GM12875 (cell line): Measurements from ENCODE around the gene WNT11.

Experiments
- H3K4me3 ChIP-seq: one replicate; pipeline ENCODE4 v1.5.1; 2011; ENCODE audit warnings: low read depth, low read length, control low read depth
- TF ChIP-seq, protein P1 (sequence below): IDR thresholded peaks from 2 replicates; pipeline ENCODE4 v1.5.1; 2011; ENCODE audit warnings: low read depth, mild to moderate bottlenecking, control low read depth, inconsistent platforms, low read length, moderate library complexity, borderline replicate concordance; ENCODE audit not compliant: insufficient read depth

Gene WNT11

DNA sequence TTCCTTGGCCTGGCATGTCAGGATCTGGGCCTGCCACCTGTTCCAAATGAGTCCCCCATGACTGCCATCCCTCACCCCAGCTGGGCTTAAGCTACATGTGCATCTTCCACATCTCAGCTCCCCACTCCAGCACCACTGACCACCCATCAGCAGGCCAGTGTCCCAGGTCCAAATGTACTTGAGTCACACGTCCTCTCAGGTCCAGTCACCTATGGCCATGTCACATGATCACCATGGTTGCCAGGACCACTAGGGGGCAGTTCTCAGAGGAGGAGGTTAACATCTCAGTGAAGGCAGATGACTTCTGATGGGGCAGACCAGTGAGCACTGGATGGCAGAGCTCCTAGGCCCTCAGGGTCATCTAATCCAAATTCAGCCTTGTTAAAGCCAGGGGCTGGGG is 41.9 kb upstream of the WNT11 start:
- no peak overlapping the region for H3K4me3 ChIP-seq

DNA sequence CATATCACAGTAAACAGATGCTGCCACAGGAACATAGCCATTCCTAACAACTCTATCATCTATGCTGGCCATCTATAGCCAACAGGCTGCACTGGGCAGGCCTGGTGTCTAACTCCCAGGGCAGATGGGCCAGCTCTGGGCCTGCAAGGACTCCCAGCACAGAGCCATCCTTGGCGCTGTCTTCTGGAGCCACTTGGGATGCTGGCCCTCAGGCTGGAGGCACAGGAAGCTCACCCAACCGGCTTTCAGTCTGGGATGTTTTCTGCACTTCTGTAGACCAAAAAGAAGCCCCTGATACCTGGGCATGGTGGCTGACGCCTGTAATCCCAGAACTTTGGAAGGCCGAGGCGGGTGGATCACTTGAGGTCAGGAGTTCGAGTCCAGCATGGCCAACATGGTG is 40.8 kb upstream of the WNT11 start:
- H3K4me3 ChIP-seq = no peak overlapping the region
- TF ChIP-seq, protein P1, sequence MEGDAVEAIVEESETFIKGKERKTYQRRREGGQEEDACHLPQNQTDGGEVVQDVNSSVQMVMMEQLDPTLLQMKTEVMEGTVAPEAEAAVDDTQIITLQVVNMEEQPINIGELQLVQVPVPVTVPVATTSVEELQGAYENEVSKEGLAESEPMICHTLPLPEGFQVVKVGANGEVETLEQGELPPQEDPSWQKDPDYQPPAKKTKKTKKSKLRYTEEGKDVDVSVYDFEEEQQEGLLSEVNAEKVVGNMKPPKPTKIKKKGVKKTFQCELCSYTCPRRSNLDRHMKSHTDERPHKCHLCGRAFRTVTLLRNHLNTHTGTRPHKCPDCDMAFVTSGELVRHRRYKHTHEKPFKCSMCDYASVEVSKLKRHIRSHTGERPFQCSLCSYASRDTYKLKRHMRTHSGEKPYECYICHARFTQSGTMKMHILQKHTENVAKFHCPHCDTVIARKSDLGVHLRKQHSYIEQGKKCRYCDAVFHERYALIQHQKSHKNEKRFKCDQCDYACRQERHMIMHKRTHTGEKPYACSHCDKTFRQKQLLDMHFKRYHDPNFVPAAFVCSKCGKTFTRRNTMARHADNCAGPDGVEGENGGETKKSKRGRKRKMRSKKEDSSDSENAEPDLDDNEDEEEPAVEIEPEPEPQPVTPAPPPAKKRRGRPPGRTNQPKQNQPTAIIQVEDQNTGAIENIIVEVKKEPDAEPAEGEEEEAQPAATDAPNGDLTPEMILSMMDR = no peak

More for the DNA sequence above, 41.9 kb upstream of the WNT11 start:
- TF ChIP-seq, protein P1 = peak; percentile 49; the same call in 1 of the 2 replicates

DNA sequence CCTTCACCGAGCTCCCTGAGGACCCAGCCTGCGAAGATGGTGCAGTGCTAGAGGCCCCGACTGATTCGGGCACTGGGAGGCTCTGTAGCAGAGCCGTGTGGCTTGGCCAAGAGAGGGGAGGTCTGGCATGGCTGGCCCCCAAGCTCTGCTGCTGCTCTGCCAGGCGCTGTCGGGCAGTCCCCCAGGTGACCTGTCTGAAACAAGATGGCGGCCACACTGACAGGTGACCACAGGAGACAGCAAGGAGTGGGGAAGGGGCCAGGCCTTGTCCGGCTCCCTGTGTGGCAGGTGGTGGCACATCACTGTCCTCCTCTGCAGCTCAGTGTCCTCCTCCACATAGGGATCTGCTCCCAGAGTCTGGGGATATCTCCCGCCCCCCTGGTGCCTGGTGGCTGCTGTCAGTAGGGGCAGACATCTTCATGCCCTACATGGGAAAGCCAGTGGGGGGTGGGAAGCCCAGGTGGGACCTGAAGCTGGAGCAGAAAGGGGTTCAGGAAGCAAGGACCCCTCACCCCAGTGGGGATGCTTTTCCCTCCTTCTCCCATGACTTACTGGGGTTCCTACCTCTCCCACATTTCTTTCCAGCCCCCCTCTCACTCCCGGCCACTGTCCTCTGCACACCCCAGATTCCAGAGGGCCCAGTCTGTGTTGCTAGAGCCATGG is 40.1 kb upstream of the WNT11 start:
- TF ChIP-seq, protein P1 = no peak
- no peak overlapping the region for H3K4me3 ChIP-seq

DNA sequence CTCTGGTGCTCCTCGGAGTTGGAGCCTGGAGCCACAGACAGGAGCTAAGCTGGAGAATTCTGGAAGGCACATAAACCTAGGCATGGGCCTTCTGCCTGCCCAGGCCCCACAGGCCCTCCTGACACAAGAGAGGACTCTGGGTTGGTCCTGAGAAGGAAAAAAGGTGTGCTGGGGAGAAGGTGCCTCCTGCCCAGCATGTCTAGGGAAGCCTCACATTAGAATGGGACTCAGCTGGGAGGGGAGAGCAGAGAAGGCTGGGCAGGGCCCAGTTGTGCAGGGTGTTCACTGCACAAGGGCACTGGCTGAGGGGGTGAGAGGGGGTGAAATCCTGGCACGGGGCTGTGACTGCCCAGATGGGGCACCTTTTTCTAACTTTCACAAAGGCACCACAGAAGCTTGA is 39.4 kb upstream of the WNT11 start:
- TF ChIP-seq, protein P1 = no peak
- no peak overlapping the region for H3K4me3 ChIP-seq

DNA sequence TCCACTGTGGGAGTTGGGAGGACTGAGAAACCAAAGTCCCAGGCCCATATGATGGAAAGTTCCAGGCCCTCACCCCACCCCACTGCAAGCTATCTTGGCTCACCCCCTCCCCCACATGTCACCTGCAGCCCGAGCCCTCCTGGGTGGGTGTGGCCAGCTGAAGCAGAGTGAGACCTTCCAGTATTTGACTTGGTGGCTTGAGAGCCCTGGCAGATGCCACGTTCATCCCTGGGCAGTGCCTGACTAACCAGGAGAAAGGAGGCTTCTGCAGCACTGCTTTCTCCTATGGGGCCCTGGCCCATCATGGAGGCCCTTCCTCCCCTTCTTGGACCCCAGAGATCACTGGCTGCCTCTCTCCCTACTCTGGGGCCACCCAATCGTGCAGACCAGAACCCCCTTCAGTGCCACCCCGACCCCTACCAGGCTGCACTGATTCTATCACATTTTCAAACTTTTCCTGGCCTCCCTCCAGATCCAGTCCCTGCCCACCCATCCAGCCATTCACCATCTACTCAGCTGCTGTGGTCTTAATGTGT is 38.1 kb upstream of the WNT11 start:
- H3K4me3 ChIP-seq = no peak overlapping the region
- TF ChIP-seq, protein P1 = no peak

DNA sequence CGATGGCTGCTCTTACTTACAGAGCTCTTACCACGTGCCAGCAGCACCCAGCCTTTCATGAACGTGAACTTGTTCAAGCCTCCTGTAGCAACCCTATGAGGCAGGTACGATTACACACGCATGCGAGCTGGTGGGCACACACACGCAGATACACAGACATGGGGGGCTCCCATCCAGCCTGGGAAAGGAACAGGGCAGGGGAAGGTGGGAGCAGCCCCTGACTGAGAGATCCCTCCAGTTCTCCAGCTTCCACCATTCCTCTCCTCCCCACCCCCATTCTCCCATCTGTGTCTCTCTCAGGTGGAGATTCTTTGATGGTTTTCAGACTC is 37.6 kb upstream of the WNT11 start:
- TF ChIP-seq, protein P1 = no peak
- no peak overlapping the region for H3K4me3 ChIP-seq

DNA sequence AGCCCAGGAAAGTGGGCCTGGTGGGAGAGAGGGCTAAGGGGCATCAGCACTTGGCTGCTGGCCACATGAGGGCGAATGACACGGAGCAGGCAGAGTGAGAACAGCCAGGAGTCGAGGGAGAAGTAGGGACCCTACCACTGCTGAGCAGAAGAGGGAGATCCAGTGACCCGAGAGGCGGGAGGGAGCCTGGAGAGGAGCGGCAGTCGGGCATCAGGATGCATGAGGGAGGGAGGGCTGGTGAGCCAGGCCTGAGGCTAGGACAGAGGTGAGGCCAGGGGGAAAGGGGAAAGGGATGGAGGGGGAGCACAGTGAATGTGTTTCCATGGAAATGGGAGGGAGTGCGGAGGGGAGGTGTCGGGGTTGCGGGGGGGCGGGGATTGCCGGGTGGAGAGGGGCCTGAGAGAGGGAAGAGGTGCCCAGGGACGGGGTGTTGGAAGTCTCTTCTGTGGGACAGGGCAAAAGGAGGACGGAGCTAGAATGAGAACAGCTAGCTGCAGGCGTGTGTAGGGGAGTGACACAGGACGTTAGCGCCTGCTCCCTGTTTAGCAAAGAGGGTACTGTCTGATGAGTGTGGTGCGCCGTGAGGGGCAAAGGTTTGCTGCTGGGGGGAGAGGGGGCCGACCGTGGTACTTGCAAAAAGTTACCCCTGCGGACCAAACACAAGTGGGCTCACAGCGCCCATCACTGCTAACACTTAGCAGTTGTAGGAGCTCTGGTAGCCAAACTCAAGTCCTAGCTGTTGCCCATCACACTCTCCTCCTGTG is 37.1 kb upstream of the WNT11 start:
- no peak overlapping the region for H3K4me3 ChIP-seq
- TF ChIP-seq, protein P1 = no peak
